ENCODE results near the gene PCED1B.

DNA sequence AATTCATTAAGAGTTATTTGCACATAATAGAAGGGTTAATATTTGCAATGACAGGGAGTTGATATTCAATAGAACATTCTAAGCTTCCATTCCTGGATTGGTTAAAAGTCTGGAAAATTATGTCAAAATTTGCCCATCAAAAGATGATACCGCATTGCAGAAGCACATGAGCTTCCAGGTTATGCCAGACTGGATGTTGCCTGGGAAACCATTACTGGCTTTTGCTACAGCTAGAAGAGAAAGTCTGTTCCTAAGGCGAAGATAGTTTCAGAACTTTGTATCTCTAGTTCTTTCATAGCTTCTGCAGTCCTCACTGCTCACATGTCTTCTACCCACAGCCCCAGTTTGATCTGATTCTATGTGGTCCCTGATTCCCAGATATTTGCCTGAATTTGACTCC, 122.8 kb downstream of the PCED1B start:
- TF ChIP-seq FOXP1 (CRISPR knock-in tag; IDR thresholded peaks at IDR 0.05; ENCODE audit: borderline replicate concordance) (no peak), FOXK1 (CRISPR knock-in tag; IDR thresholded peaks at IDR 0.05) (no peak), TEAD4 (CRISPR knock-in tag; IDR thresholded peaks at IDR 0.05) (no peak)
- TF ChIP-seq, protein P1, sequence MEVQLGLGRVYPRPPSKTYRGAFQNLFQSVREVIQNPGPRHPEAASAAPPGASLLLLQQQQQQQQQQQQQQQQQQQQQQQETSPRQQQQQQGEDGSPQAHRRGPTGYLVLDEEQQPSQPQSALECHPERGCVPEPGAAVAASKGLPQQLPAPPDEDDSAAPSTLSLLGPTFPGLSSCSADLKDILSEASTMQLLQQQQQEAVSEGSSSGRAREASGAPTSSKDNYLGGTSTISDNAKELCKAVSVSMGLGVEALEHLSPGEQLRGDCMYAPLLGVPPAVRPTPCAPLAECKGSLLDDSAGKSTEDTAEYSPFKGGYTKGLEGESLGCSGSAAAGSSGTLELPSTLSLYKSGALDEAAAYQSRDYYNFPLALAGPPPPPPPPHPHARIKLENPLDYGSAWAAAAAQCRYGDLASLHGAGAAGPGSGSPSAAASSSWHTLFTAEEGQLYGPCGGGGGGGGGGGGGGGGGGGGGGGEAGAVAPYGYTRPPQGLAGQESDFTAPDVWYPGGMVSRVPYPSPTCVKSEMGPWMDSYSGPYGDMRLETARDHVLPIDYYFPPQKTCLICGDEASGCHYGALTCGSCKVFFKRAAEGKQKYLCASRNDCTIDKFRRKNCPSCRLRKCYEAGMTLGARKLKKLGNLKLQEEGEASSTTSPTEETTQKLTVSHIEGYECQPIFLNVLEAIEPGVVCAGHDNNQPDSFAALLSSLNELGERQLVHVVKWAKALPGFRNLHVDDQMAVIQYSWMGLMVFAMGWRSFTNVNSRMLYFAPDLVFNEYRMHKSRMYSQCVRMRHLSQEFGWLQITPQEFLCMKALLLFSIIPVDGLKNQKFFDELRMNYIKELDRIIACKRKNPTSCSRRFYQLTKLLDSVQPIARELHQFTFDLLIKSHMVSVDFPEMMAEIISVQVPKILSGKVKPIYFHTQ (CRISPR knock-in tag; IDR thresholded peaks at IDR 0.05), result no peak
- TF ChIP-seq, protein P2, sequence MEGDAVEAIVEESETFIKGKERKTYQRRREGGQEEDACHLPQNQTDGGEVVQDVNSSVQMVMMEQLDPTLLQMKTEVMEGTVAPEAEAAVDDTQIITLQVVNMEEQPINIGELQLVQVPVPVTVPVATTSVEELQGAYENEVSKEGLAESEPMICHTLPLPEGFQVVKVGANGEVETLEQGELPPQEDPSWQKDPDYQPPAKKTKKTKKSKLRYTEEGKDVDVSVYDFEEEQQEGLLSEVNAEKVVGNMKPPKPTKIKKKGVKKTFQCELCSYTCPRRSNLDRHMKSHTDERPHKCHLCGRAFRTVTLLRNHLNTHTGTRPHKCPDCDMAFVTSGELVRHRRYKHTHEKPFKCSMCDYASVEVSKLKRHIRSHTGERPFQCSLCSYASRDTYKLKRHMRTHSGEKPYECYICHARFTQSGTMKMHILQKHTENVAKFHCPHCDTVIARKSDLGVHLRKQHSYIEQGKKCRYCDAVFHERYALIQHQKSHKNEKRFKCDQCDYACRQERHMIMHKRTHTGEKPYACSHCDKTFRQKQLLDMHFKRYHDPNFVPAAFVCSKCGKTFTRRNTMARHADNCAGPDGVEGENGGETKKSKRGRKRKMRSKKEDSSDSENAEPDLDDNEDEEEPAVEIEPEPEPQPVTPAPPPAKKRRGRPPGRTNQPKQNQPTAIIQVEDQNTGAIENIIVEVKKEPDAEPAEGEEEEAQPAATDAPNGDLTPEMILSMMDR (IDR thresholded peaks at IDR 0.05), result no peak
- TF ChIP-seq, protein P3, sequence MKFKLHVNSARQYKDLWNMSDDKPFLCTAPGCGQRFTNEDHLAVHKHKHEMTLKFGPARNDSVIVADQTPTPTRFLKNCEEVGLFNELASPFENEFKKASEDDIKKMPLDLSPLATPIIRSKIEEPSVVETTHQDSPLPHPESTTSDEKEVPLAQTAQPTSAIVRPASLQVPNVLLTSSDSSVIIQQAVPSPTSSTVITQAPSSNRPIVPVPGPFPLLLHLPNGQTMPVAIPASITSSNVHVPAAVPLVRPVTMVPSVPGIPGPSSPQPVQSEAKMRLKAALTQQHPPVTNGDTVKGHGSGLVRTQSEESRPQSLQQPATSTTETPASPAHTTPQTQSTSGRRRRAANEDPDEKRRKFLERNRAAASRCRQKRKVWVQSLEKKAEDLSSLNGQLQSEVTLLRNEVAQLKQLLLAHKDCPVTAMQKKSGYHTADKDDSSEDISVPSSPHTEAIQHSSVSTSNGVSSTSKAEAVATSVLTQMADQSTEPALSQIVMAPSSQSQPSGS (CRISPR knock-in tag; IDR thresholded peaks at IDR 0.05; ENCODE audit: borderline replicate concordance, low read depth), result no peak

All from WTC11 (cell line).